ENCODE results near the gene DAP.
"Not testable (repeated sequence)": the region's sequence is repeated elsewhere in the genome, so short reads cannot be mapped to it uniquely, and the experiment has no call there.

The DAP gene

GRCh38 chr5:10642367-10642766 is 118.7 kb downstream of the DAP start:
- no peak for DNase-seq (ENCODE audit: low read depth)
- TF ChIP-seq, protein P1, sequence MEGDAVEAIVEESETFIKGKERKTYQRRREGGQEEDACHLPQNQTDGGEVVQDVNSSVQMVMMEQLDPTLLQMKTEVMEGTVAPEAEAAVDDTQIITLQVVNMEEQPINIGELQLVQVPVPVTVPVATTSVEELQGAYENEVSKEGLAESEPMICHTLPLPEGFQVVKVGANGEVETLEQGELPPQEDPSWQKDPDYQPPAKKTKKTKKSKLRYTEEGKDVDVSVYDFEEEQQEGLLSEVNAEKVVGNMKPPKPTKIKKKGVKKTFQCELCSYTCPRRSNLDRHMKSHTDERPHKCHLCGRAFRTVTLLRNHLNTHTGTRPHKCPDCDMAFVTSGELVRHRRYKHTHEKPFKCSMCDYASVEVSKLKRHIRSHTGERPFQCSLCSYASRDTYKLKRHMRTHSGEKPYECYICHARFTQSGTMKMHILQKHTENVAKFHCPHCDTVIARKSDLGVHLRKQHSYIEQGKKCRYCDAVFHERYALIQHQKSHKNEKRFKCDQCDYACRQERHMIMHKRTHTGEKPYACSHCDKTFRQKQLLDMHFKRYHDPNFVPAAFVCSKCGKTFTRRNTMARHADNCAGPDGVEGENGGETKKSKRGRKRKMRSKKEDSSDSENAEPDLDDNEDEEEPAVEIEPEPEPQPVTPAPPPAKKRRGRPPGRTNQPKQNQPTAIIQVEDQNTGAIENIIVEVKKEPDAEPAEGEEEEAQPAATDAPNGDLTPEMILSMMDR (conservative IDR thresholded peaks at IDR 0.05; ENCODE audit: low read depth, low read length) = no peak
- no peak overlapping the region for H3K4me3 ChIP-seq (ENCODE audit: low read depth, low read length)

- no peak for DNase-seq (ENCODE audit: low read depth)
- TF ChIP-seq, protein P1 (conservative IDR thresholded peaks at IDR 0.05; ENCODE audit: low read depth, low read length) = no peak
- H3K4me3 ChIP-seq (ENCODE audit: low read depth, low read length) = no peak overlapping the region
Observed at GRCh38 chr5:10639846-10640368, 121.1 kb downstream of the DAP start.

- DNase-seq (ENCODE audit: low read depth); H3K4me3 ChIP-seq (ENCODE audit: low read depth, low read length): not testable (repeated sequence)
Observed at GRCh38 chr5:10638723-10639122, 122.3 kb downstream of the DAP start.

GRCh38 chr5:10637944-10638343 is 123.1 kb downstream of the DAP start:
- DNase-seq (ENCODE audit: low read depth) = no peak
- no peak overlapping the region for H3K4me3 ChIP-seq (ENCODE audit: low read depth, low read length)
- TF ChIP-seq, protein P1 (conservative IDR thresholded peaks at IDR 0.05; ENCODE audit: low read depth, low read length) = no peak

DNA sequence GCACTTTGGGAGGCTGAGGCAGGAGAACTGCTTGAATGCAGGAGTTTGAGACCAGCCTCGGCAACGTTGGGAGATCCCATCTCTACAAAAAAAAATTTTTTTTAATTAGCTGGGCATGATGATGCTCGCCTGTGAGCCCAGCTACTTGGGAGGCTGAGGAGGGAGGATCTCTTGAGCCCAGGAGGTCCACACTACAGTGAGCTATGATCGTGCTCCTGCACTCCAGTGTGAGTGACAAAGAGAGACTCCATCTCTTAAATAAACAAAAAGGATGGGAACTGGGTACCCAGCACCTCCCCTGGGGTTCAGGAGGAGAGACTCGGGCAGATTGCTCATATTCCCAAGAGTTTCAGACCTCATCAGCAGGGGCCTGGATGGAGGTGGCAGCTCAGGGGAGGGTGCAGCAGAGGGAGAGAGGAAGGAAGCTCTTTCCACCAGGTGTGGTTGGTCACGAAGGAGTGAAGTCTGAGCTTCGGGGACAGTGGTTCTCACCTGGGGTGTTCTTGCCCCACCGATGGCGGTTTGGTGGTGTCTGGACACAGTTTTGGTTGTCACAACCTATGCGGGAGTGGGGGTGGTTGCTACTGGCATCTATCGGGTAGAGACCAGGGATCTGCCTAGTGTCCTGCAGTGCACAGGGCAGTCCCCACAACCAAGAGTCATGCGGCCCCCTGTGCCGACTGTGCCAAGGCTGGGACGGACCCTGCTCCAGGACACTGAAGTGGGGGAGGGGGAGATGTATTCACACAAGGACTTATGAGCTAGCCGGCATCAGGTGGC is 124.5 kb downstream of the DAP start:
- no peak overlapping the region for H3K4me3 ChIP-seq (ENCODE audit: low read depth, low read length)
- no peak for DNase-seq (ENCODE audit: low read depth)
- TF ChIP-seq, protein P1 (conservative IDR thresholded peaks at IDR 0.05; ENCODE audit: low read depth, low read length) = no peak

- no peak overlapping the region for H3K4me3 ChIP-seq (ENCODE audit: low read depth, low read length)
- TF ChIP-seq, protein P1 (conservative IDR thresholded peaks at IDR 0.05; ENCODE audit: low read depth, low read length) = no peak
- no peak for DNase-seq (ENCODE audit: low read depth)
Observed at GRCh38 chr5:10635867-10636350, 125.1 kb downstream of the DAP start.

DNA sequence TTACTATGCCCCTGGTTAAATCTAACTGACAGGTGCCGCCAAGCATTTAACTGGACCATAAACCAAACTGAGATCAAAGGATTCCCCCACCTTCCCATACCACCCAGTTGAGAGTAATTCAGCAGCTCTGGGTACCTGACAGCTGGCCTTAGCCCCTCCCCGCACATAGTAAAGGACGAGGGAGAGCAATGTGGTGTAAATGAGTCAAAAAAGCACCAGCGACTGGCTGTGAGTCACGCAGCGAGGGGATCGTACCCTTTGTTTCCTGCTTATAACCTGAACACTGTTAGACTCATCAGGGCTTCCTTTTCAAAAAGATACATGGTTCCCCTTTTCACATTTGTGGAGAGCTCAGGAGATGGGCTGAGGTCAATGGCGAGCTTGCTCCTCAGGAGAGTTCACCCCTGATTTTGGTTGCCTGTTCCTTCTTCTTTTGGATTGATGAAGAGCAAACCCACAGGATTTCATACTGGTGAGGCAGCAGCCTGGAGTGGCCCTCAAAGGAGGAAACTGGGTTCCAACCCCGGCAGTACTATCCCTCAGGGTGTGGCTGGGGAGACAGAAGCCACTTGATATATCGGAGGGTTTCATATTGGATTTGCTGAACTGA is 125.7 kb downstream of the DAP start:
- peak; percentile 40 for DNase-seq (ENCODE audit: low read depth)
- no peak overlapping the region for H3K4me3 ChIP-seq (ENCODE audit: low read depth, low read length)
- TF ChIP-seq, protein P1 (conservative IDR thresholded peaks at IDR 0.05; ENCODE audit: low read depth, low read length) = no peak
